SIG-M5 treated with dmso at 0.1 percent for 504 hours (cell line): Measurements from ENCODE around the gene SEMA6A.

Source experiments
- DNase-seq: peaks from one replicate; lab custom pipeline; 2025; ENCODE audit not compliant: unreplicated experiment; lab: John Stamatoyannopoulos, UW

The SEMA6A gene

DNA sequence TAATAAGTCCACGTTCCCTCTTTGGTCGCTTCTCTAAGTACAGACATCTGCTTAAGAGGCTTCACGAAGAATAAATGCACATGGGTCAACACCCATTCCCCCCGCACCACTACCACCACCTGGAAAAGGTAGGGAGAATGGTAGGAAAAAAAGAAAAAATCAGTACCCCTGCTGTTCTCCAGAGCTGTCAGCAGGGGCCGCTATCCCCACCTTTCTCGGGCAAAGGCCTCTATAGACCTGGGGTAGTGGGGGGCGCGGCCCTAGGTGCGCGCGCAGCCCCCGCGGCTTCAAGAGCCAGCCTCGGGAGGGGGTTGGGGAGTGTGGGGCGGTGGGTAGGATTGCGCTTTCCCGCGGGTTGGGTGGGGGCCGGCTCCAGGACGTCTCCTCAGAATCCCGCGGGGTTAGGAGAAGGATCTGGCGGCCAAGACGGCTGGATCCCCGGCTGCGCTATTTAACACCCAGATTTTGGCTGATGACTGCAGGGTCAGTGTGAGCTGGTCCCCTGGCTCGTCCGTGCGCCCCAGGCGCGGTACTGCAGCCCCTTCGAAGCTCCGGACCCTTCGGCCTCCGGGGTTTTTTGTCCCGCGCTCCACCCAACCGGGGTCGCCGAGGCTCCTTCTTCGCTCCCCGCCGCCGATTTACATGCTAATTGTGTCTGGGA is 1.6 kb upstream of the SEMA6A start:
- DNase-seq: peak; percentile 43

DNA sequence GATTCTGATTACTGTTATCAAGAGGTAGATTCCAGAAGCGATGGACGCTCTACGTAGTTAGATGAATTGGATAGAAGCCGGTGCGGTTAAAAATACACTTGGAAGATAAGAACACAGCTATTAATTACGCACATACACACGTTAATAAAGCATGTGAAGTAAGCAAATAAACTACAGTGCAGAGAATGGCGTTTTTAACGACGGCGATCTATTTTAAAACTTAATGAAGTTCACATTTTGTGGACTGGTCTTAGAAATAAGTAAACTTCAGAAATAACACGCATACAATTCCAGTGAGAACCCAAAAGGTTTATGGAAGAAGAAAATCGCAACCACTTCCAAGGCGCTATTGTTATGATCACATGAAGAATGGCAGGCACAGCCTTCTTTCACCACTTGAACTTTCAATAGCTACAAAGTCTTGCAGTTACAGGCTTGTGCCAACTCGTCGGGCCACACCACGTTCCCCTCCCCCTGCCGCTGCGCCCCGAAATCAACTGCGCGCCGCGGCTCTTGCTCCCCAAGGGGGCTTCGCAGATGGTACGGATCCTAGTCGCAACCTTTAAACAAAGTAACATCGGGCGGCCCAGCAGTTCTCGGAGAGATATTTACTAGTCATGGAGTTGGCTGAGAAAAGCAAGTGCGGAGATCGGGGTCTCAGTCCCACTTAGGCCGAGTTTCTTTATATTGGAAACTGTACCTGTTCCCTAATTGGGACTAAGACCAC is 866 bp upstream of the SEMA6A start:
- DNase-seq: no peak

DNA sequence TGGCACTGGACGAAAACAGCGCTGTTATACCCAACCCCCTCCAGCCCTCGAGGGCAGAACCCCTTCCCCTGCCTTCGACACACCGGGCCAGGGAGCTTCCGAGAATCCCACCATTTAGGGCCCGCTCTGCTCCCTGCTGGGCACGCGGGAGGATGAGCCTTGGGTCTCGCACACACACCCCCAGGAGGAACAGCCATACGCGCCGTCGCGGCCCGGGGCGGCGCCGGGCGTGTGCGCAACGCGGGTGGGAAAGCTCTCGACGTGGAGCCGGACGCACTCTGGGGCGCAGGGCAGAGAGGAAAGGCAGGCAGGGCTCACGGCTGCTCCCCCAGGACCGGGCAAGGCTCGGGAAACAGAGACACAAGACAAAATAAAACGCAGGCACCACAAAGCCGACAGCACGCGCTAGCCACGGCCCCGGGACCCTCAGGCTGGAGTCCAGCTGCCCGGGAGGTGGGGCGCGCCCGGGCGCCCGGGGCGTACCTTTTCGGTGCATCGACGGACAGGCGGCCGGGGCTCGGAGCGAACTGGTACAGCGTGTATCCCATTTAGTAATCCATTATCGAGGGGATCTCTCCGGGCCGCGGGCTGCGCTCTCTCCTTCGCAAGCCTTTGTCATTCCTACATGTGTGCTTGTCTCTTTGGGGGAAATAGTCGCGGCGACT is 789 bp downstream of the SEMA6A start:
- DNase-seq: no peak

DNA sequence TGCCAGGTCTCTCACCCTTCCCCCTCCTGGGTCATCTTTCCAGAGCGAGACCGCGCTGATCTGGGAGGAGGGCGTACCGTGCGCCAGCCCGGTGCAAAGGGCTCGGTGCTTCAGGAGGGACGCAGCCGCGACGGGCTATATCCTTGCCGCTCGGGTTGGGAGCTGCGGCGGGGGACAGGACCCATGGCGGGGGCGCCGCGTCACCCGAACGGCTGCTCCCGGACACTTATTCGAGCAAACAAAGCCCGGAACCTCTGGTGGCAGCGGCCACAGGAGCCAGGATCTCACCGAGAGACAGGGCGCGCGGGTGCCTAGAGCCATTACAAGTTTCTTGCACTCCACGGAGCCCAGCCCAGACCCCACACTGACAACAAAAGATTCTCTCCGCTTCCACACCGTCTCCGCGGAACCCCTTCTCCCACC is 1.3 kb downstream of the SEMA6A start:
- DNase-seq: no peak

DNA sequence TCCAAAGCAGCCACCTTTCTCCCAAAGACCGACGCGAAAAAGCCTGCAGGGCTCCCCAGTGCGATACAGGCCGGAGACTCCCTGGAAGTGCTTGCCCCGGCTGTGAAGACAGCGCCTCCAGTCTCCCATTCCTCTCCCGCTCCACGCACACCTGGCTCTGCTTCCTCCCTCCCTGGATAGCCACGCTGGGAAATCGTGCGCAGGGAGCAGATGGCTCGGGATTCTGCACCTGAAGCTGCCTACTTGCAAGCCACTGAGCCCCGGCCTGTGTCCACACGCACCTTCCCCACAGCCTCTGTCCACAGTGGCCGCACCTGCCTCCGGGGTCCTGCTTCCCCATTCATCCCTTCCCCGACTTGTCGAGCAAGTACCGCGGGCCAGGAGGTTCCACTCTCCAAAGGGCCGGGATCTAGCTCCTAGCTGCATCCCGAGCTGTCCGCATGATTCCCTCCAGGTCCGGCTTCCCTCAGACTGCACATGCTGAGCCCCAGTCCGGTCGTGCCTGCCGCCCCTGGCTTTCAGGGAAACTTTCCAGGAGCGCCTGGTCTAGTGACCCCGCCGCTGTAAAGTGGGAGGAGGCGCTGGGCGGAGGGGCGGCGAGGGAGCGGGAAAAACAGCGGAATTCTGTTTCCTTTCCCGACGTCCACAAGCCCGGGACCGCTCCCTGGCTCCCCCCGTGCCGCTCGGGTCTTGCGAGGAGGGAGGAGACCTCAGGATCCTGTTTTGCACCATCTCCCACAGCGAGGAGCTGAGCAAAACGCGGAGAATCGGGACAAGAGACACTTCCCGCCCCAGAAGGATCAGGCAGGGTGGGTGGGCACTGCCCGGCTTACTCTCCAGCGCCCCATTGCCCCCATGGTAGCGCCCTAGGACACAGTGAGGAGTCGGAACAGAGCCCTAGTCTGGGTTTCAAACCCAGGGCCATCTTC is 2.0 kb downstream of the SEMA6A start:
- no peak for DNase-seq

DNA sequence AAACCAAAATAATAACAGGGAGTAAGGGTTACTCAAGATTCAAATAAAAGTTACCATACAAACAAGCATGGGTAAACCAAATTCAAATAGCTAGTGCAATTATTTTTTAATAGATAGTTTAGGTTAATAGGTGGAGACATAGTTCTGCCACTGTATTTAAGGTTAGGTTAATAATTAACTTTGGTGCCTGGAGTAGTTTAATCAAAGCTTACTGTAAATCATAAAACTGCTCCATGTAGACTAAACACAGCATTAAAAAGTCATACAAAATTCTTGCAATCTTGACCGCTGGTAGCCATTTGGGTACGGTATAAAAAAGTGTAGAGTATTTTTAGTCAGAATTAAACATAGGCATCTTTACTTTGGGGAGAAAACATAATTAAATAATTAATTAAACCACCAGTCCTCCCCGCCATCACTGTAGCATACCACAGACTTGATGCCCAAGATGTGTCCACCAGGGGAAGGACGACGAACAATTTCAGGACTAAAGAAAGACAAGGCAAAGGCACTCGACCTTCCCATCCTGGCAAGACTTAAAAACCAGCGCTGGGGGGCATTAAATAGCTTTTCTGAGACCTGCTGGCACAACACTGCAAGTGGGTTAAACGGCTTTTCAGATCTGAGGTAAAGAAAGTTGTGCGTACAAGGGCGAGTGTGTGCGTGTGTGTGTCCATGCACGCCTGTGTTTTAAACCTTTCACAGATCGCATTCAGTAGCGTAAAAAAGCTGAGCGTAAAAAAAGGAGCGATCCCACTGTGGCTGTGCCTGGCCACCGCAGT is 2.9 kb downstream of the SEMA6A start:
- DNase-seq: no peak

DNA sequence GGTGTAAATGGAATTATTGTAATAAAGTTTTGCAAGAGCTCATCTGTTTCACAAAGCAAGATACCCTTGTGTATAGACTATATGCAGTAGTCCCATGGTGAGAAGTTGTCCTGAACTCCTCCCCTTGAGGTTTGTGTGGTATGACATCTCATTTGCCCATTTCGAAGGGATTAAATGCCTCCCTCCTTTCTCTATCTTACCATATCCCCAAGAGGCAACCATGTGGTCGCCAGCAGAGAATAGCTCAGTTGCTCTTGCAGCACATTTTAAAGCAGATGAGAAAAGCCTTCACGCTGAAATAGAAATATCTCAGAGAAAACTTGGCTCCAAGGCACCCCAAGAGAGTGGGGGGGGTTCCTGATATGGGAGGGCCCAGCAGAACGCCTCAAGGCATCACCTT is 4.6 kb downstream of the SEMA6A start:
- DNase-seq: no peak

DNA sequence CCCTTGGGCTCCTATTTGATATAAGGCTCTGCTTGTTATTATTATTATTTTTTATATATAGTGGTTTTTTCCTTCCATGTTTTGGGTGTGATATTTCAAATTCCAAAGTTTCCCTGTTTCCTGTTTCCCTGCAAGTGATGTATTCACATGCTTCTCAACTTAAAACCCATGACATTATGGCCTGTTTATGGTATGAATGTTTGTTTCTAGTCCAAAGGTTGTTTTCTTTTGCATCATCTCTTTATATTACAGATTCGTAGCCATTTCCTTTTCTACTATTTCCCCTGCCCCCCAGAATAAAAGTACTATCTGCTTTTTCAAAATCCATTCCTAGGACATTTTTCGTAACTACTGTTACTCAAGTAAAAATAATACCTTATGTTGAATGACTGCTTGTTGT is 7.5 kb downstream of the SEMA6A start:
- no peak for DNase-seq

DNA sequence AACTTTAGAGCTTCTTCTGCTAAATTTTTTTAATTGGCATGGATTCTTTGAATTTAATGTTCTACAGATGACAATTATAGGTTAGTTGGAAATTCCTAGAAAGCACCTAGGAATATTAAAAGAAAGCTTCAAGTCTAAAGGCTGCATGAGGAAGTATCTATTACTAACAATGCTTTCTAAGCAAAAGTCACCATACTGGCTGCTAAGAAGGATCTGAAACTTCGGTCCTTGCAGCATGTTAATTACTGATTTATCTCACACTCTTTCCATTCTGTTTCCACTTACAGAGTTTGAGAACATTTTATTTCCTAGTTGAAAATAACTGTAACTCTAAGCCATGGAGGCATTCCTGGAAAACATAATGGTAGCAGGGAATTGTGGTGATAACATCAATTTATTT is 8.4 kb downstream of the SEMA6A start:
- peak; percentile 26 for DNase-seq

DNA sequence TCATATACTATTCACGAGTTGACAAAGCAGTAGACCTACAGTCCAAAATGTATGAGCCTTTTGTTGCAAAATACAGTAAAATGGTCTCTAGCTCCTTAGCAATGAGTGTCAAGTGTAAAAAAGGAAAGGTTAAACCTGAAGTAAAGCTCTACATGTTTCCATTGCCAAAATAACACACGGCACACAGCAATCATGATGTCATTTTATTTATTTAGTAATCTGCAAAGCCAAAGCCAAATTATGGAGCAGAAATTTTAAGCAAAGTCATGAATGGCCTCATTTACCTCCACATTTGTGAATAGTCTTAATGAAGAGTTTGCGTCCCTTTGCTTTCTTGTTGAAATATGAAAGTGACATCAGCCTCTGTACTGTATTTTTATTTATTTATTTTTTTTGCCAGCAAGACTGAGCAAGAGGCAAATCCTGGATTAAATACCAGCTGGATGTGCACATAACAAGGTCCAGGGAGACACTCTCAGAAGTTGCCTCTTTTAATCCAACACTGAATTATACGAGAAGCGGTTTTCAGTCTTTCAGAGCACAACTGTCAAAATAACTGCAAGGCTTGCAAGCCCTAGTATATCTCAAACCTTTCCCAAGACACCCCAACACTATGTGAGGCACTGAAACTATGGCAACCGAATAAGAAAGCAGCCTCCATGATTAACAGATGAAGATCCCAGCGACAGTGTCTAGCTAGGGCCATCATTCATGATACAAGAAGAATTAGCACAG is 9.7 kb downstream of the SEMA6A start:
- DNase-seq: no peak

DNA sequence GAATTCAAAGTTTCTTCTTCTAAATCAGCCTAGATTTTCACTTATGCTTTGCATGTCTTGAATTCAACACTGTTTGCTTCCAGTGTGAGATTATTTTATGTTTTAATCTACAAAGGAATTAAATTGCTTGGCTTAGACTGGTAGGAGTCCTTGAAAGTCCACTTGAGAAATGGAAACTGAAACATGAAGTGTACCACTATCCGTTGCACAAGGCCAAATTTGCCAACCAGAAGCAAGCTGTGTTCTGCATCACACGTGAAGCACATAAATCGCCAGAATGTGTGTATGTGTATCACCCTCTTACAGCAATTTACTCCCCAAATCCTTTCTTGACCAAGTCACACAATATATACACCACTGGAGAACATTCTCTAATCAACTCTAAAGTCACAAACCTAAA is 10.3 kb downstream of the SEMA6A start:
- no peak for DNase-seq

DNA sequence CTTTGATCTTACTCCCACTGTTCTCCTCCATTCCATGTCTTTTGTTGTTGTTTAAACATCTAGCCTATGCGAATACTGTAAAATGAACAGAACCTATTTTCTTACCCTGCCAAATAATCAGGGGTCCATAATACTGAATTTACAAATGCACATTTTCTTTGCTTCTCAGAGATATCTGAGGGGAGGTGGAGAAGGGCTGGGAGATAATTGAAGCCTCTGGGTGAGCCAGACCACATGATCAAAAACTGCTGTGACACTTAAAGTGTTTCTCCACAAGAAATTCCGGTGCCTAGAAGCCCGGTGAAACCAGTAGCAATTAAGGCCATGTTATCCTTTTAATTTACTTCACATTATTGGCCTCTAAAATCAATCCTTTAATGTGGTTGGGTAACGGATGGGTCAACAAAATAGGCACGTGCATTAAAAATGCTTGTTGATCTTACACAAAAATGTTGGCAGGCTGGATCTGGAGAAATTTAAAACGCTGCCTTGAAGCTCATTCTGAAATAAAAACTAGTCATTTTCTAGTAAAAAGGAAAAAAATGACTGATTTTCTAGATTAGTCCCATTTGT is 10.8 kb downstream of the SEMA6A start:
- DNase-seq: no peak

DNA sequence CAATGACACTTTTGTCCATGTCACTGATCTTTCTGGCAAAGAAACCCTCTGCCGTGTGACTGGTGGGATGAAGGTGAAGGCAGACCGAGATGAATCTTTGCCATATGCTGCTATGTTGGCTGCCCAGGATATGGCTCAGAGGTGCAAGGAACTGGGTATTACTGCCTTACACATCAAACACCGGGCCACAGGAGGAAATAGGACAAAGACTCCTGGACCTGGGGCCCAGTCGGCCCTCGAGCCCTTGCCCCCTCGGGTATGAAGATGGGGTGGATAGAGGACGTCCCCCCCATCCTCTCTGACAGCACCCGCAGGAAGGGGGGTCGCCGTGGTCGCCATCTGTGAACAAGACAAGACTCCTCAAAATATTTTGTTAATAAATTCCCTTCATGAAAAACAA is 12.0 kb downstream of the SEMA6A start:
- DNase-seq: no peak

DNA sequence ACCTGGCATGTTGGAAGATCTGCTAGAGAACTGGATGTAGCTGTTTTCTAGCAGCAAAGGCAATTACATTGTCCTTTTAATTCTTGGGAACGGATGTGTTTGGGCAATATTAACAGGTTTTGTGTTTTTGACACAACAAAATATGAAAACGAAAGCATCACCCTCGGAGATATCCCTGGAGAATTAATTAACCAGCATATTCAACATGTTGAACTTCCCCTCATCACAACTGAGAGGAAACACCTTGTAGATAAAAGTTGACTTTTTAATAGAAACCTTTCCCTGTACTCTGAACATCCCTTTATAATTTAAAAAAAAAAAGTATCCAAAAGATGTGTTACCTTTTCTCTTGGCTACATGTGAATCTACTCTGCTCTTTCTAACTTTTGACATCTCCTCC is 13.0 kb downstream of the SEMA6A start:
- no peak for DNase-seq

DNA sequence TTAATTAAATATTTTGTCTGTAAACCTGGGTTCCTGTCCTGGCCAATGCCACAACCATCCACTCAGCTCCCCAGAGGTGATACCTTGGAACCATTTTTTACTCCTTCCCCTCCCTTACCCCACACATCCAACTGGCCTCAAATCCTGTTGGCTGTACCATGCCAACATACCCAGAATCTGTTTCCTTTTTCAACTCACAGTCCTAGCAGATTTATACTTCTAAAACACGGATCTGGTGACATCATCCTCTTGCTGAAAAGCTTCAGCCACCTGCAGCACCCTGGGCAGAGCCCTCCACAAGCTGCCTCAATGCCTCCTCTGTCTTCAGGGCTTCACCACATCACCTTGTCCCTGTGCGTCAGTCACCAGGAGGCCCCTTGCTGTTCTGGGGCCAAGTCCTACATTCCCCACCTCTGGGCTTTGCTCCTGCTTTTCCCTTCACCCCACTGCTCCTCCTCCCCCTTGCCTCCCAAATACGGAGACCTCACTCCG is 14.9 kb downstream of the SEMA6A start:
- no peak for DNase-seq

DNA sequence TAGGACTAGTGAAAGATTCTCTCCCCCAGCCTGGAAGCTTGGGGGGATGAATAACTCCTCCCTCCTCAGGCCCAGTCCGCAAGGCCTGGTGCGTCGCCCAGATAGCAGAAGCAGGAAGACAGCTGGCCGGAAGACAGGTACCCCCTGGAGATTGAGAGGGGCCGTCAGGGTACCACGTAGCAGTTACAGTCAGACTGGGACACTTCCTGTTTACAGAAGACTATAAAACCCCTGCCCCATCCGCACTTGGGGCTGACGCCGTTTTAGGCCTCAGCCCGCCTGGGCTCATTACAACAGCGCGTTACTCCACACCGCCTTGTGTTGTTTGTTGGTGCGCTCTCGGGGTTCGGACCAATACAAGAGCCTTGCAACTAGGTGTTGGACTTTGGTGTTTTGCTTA is 15.4 kb downstream of the SEMA6A start:
- DNase-seq: no peak

DNA sequence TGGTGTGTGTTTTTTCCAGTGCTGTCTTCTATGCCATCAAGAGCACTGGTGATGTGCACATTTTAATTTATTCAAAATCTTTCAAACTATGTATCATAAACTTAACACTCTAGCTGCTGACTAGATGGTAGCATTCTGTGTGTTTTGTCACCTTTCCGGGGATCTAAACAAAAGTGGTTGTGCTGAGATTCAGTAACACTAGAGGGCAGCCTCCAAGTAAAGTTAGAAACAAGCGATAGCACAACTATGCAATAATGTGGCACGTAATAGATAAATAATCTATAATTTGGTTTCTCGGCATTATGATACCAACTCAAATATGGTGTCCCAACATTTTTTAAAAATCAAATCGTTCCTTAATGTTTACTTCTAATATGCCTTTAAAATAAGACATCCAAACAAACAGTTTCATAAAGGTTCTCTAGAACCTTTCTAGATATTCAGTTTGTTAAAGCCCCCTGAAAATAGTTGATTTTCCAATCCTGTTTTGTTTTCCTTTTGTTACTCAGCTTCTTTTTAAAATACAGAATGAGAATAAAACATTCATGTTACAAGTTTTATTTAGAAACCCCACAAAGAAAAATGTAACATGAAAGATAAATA is 16.9 kb downstream of the SEMA6A start:
- DNase-seq: peak; percentile 27

DNA sequence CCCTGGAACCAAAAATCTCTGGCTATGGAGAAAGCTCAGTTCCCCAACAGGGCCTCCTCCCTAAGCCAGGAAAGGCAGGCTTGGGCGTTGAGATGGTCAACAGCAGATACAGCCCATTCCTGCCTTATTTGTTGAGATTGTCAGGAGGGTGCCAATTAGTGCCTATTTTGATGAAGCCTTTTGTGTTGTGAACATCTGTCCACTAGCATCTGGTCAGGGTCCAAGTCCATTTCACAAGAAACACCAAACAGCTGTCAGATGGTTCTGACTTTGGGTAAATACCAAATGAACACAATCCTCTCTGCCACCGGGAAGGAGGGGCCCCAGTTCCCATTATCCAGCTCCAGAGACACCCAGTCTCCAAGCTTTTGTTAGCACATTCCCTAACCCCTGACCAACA is 19.9 kb downstream of the SEMA6A start:
- DNase-seq: no peak

DNA sequence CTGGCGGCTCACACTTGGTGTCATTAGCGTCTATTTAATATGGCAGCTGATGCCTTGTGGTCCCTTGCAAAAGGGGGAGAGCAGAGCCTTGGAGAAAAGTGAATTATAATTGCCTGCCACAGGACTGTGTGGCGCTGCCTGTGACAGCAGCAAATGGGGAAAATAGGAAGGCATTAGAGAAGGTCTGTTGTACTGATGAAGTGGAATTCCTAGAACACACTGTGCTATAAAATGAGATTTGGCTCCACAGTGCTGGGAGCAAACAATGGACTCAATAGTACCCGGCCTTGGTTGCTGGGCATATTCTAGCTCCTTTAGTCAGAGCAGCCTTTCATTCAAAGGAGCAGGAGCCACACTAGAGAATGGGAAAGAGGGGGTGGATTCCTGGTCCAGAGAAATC is 21.3 kb downstream of the SEMA6A start:
- DNase-seq: no peak
